ENCODE data around the gene PLEKHA6.

Gene PLEKHA6

DNA sequence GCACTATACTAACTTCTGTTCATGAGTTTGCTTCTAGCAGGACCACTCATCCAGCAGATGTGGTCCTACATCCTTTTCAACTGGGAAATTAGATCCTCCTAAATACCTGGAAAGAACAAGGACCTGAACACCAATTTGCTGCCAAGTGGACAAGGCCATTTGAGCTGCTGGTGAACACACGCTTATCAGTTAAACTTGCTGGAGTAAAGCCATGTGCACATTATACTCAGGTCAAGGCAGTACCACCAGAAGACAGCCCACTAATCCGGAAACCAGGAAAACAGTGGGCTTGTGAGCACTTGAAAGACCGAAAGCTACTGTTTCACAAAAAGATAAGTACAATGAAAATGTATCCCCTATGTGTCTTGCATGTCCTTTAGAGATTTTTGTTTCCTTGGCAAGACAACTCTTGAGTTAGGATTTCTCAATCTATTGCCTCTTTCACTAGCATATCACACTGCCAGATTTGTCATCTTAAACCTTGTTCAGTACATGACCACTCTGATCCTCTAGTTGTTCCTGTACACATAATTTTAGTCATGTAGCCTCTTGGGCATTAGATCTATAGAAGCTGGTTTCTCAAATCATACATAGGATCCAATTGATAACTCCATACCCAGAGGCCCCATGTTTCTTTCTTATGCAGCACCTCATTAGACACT, 189.1 kb downstream of the PLEKHA6 start:
- TF ChIP-seq, protein P1, sequence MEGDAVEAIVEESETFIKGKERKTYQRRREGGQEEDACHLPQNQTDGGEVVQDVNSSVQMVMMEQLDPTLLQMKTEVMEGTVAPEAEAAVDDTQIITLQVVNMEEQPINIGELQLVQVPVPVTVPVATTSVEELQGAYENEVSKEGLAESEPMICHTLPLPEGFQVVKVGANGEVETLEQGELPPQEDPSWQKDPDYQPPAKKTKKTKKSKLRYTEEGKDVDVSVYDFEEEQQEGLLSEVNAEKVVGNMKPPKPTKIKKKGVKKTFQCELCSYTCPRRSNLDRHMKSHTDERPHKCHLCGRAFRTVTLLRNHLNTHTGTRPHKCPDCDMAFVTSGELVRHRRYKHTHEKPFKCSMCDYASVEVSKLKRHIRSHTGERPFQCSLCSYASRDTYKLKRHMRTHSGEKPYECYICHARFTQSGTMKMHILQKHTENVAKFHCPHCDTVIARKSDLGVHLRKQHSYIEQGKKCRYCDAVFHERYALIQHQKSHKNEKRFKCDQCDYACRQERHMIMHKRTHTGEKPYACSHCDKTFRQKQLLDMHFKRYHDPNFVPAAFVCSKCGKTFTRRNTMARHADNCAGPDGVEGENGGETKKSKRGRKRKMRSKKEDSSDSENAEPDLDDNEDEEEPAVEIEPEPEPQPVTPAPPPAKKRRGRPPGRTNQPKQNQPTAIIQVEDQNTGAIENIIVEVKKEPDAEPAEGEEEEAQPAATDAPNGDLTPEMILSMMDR (IDR thresholded peaks at IDR 0.05): no peak

DNA sequence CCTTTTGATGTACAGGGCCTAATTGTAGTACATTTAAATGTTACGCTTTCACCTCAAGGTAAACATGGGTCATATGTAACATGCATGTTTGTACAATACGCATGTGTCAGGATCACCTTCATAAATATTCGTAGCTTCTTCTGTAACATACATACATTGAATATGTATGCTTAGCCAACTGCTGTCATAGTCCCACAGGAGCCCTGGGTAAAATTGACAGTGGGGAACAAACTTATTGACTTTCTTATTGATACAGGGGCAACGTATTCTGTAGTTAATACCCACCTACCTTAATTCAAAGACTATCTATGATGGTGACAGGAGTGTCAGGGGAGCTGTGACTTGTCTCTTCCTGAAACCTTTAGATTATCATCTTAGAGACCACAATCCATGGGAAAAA, 189.9 kb downstream of the PLEKHA6 start:
- TF ChIP-seq, protein P1 (IDR thresholded peaks at IDR 0.05): no peak
